Right renal cortex interstitium (tissue), 3 donors: ENCODE data around the gene PLEKHG3. TPM values are rescaled to one million over a fixed set of nuclear protein-coding genes. Genes with fewer than 3 reads are reported as not detected.

Experiments used
- DNase-seq, 3 donors: peaks; one replicate each; pipeline ENCODE4 v3.0.0-alpha.2; 2013; ENCODE audit warnings: low read depth in 3 of 3, low spot score in 2 of 3
- polyA plus RNA-seq, 3 donors: library from polyadenylated mRNA; unstranded; fragments of 120-200 nt; gene quantifications; one replicate each; pipeline ENCODE4 v1.2.1, GENCODE V29; 2013; ENCODE audit not compliant: insufficient read length in 3 of 3

Gene PLEKHG3
- polyA plus RNA-seq, 3 donors, result 84.6 to 90.3 (median 89.6) TPM

GRCh38 chr14:64706119-64706592 is 1.9 kb downstream of the PLEKHG3 start:
- DNase-seq, result no peak

- DNase-seq, result no peak
These were observed 2.5 kb downstream of the PLEKHG3 start for GRCh38 chr14:64706593-64707193.

- DNase-seq, result no peak
These were observed 3.4 kb downstream of the PLEKHG3 start for GRCh38 chr14:64707661-64708060.

GRCh38 chr14:64708148-64709004 is 4.2 kb downstream of the PLEKHG3 start:
- DNase-seq, result no peak

GRCh38 chr14:64709126-64709525 is 4.9 kb downstream of the PLEKHG3 start:
- no peak for DNase-seq

GRCh38 chr14:64711039-64711438 is 6.8 kb downstream of the PLEKHG3 start:
- no peak for DNase-seq

GRCh38 chr14:64713677-64714076 is 9.5 kb downstream of the PLEKHG3 start:
- DNase-seq, result no peak

- no peak for DNase-seq
These were observed 10.3 kb downstream of the PLEKHG3 start for GRCh38 chr14:64714432-64715025.

- DNase-seq, result no peak
These were observed 11.0 kb downstream of the PLEKHG3 start for GRCh38 chr14:64715146-64715627.

- DNase-seq, result no peak
These were observed 11.6 kb downstream of the PLEKHG3 start for GRCh38 chr14:64715628-64716412.

- no peak for DNase-seq
These were observed 13.6 kb downstream of the PLEKHG3 start for GRCh38 chr14:64717870-64718269.

- no peak for DNase-seq
These were observed 14.5 kb downstream of the PLEKHG3 start for GRCh38 chr14:64718762-64719161.

GRCh38 chr14:64719601-64720000 is 15.4 kb downstream of the PLEKHG3 start:
- DNase-seq, result no peak

- no peak for DNase-seq
These were observed 15.9 kb downstream of the PLEKHG3 start for GRCh38 chr14:64720131-64720576.

- DNase-seq, result no peak
These were observed 17.2 kb downstream of the PLEKHG3 start for GRCh38 chr14:64721391-64721791.

- no peak for DNase-seq
These were observed 17.7 kb downstream of the PLEKHG3 start for GRCh38 chr14:64721899-64722298.

- no peak for DNase-seq
These were observed 18.7 kb downstream of the PLEKHG3 start for GRCh38 chr14:64722842-64723447.

GRCh38 chr14:64723691-64724577 is 19.7 kb downstream of the PLEKHG3 start:
- no peak for DNase-seq

GRCh38 chr14:64724578-64724930 is 20.3 kb downstream of the PLEKHG3 start:
- no peak for DNase-seq
